Muscle layer of colon (tissue), 2 donors: ENCODE measurements around the gene TXNDC5.
"Not testable (repeated sequence)": the region's sequence is repeated elsewhere in the genome, so short reads cannot be mapped to it uniquely, and the experiment has no call there.

ENCODE experiments used
- H3K27ac ChIP-seq: one replicate; pipeline ENCODE4 v1.7.0; 2013; ENCODE audit warnings: low read depth, mild to moderate bottlenecking, low read length, moderate library complexity
- H3K27me3 ChIP-seq, 2 donors: one replicate each; pipeline ENCODE4 v1.7.0; 2013; ENCODE audit warnings: low read length in 2 of 2, mild to moderate bottlenecking in 2 of 2; ENCODE audit not compliant: insufficient read depth in 2 of 2, control insufficient read depth in 1 of 2
- H3K36me3 ChIP-seq: one replicate; pipeline ENCODE4 v1.7.0; 2013; ENCODE audit warnings: mild to moderate bottlenecking, low read length; ENCODE audit not compliant: insufficient read depth
- H3K4me1 ChIP-seq: one replicate; pipeline ENCODE4 v1.7.0; 2013; ENCODE audit warnings: mild to moderate bottlenecking, low read length; ENCODE audit not compliant: insufficient read depth
- H3K4me3 ChIP-seq, 2 donors: one replicate each; pipeline ENCODE4 v1.7.0; 2013; ENCODE audit warnings: low read length in 2 of 2, low read depth in 1 of 2, mild to moderate bottlenecking in 1 of 2, moderate library complexity in 1 of 2
- H3K9ac ChIP-seq: one replicate; pipeline ENCODE4 v1.7.0; 2013; ENCODE audit warnings: low read length
- H3K9me3 ChIP-seq: one replicate; pipeline ENCODE4 v1.7.0; 2013; ENCODE audit warnings: mild to moderate bottlenecking, low read length
- donor health status: abdominal sarcoma.
- donor health status: Adenocarcinoma of cecum.

The TXNDC5 gene

GRCh38 chr6:7902221-7902620 is 8.4 kb downstream of the TXNDC5 start:
- no peaks in the 10 kb centered on the region for H3K4me1 ChIP-seq
- H3K9ac ChIP-seq, result no peak overlapping the region
- no peaks in the 10 kb centered on the region for H3K27me3 ChIP-seq
- H3K4me3 ChIP-seq, result no peak overlapping the region
- no peaks in the 10 kb centered on the region for H3K9me3 ChIP-seq
- no peak overlapping the region for H3K27ac ChIP-seq
- H3K36me3 ChIP-seq, result peaks cover 42% of the 10 kb centered on the region

- Histone ChIP-seq H3K27me3 (no peaks in the 10 kb centered on the region), H3K9ac (no peak overlapping the region), H3K36me3 (peaks cover 42% of the 10 kb centered on the region), H3K4me1 (no peaks in the 10 kb centered on the region), H3K4me3 (no peak overlapping the region), H3K9me3 (no peaks in the 10 kb centered on the region), H3K27ac (no peak overlapping the region)
These were observed 8.8 kb downstream of the TXNDC5 start for GRCh38 chr6:7901780-7902179.

GRCh38 chr6:7901056-7901455 is 9.5 kb downstream of the TXNDC5 start:
- Histone ChIP-seq H3K9ac (no peak overlapping the region), H3K27ac (no peak overlapping the region), H3K4me1 (no peaks in the 10 kb centered on the region), H3K36me3 (peaks cover 49% of the 10 kb centered on the region), H3K9me3 (no peaks in the 10 kb centered on the region), H3K4me3 (no peak overlapping the region), H3K27me3 (no peaks in the 10 kb centered on the region)

- Histone ChIP-seq H3K27me3 (no peaks in the 10 kb centered on the region), H3K27ac (no peak overlapping the region), H3K9me3 (no peaks in the 10 kb centered on the region), H3K4me1 (no peaks in the 10 kb centered on the region), H3K36me3 (peaks cover 54% of the 10 kb centered on the region), H3K4me3 (no peak overlapping the region), H3K9ac (no peak overlapping the region)
These were observed 10.0 kb downstream of the TXNDC5 start for GRCh38 chr6:7900621-7901020.

GRCh38 chr6:7899889-7900213 is 10.7 kb downstream of the TXNDC5 start:
- Histone ChIP-seq H3K9ac (no peak overlapping the region), H3K4me1 (no peaks in the 10 kb centered on the region), H3K27ac (no peak overlapping the region), H3K9me3 (no peaks in the 10 kb centered on the region), H3K27me3 (no peaks in the 10 kb centered on the region), H3K36me3 (peaks cover 62% of the 10 kb centered on the region), H3K4me3 (no peak overlapping the region)

GRCh38 chr6:7899101-7899888 is 11.3 kb downstream of the TXNDC5 start:
- Histone ChIP-seq H3K4me1 (no peaks in the 10 kb centered on the region), H3K27me3 (no peaks in the 10 kb centered on the region), H3K36me3 (peaks cover 67% of the 10 kb centered on the region), H3K9ac (no peak overlapping the region), H3K27ac (no peak overlapping the region), H3K9me3 (no peaks in the 10 kb centered on the region), H3K4me3 (no peak overlapping the region)

GRCh38 chr6:7898193-7898586 is 12.4 kb downstream of the TXNDC5 start:
- H3K36me3 ChIP-seq, result peaks cover 75% of the 10 kb centered on the region
- H3K27ac ChIP-seq, result not testable (repeated sequence)

GRCh38 chr6:7897461-7898192 is 13.0 kb downstream of the TXNDC5 start:
- Histone ChIP-seq H3K36me3 (peaks cover 73% of the 10 kb centered on the region), H3K4me3 (no peak overlapping the region), H3K4me1 (no peaks in the 10 kb centered on the region), H3K9ac (no peak overlapping the region), H3K27me3 (no peaks in the 10 kb centered on the region), H3K9me3 (no peaks in the 10 kb centered on the region), H3K27ac (no peak overlapping the region)

More at GRCh38 chr6:7898193-7898586, 12.4 kb downstream of the TXNDC5 start:
- H3K4me1 ChIP-seq, H3K9ac ChIP-seq, H3K27me3 ChIP-seq, H3K4me3 ChIP-seq, H3K9me3 ChIP-seq: not testable (repeated sequence)

GRCh38 chr6:7896465-7896987 is 14.1 kb downstream of the TXNDC5 start:
- Histone ChIP-seq H3K36me3 (peaks cover 70% of the 10 kb centered on the region), H3K4me3 (no peak overlapping the region), H3K27me3 (no peaks in the 10 kb centered on the region), H3K27ac (no peak overlapping the region), H3K4me1 (no peaks in the 10 kb centered on the region), H3K9ac (no peak overlapping the region), H3K9me3 (no peaks in the 10 kb centered on the region)

GRCh38 chr6:7895125-7895423 is 15.5 kb downstream of the TXNDC5 start:
- H3K9me3 ChIP-seq, result no peaks in the 10 kb centered on the region
- H3K27ac ChIP-seq, result no peak overlapping the region
- no peaks in the 10 kb centered on the region for H3K27me3 ChIP-seq
- H3K4me3 ChIP-seq, result no peak overlapping the region
- no peaks in the 10 kb centered on the region for H3K4me1 ChIP-seq
- no peak overlapping the region for H3K9ac ChIP-seq
- H3K36me3 ChIP-seq, result peaks cover 73% of the 10 kb centered on the region

- H3K27ac ChIP-seq, result no peak overlapping the region
- H3K27me3 ChIP-seq, result no peaks in the 10 kb centered on the region
- H3K4me1 ChIP-seq, result no peaks in the 10 kb centered on the region
- H3K4me3 ChIP-seq, result no peak overlapping the region
- peaks cover 73% of the 10 kb centered on the region for H3K36me3 ChIP-seq
- no peaks in the 10 kb centered on the region for H3K9me3 ChIP-seq
- H3K9ac ChIP-seq, result no peak overlapping the region
These were observed 16.1 kb downstream of the TXNDC5 start for GRCh38 chr6:7894262-7895124.
